ENCODE results near the gene SMCP.
A peak's percentile ranks its signal among the peaks of the same experiment; 100 is the strongest.

- TF ChIP-seq RAD21 (conservative IDR thresholded peaks at IDR 0.05 in 1 of 2, IDR thresholded peaks at IDR 0.05 in 1 of 2): peak; percentile 17 to 29; a peak in 3 of 5 replicates
- TF ChIP-seq, protein P1, sequence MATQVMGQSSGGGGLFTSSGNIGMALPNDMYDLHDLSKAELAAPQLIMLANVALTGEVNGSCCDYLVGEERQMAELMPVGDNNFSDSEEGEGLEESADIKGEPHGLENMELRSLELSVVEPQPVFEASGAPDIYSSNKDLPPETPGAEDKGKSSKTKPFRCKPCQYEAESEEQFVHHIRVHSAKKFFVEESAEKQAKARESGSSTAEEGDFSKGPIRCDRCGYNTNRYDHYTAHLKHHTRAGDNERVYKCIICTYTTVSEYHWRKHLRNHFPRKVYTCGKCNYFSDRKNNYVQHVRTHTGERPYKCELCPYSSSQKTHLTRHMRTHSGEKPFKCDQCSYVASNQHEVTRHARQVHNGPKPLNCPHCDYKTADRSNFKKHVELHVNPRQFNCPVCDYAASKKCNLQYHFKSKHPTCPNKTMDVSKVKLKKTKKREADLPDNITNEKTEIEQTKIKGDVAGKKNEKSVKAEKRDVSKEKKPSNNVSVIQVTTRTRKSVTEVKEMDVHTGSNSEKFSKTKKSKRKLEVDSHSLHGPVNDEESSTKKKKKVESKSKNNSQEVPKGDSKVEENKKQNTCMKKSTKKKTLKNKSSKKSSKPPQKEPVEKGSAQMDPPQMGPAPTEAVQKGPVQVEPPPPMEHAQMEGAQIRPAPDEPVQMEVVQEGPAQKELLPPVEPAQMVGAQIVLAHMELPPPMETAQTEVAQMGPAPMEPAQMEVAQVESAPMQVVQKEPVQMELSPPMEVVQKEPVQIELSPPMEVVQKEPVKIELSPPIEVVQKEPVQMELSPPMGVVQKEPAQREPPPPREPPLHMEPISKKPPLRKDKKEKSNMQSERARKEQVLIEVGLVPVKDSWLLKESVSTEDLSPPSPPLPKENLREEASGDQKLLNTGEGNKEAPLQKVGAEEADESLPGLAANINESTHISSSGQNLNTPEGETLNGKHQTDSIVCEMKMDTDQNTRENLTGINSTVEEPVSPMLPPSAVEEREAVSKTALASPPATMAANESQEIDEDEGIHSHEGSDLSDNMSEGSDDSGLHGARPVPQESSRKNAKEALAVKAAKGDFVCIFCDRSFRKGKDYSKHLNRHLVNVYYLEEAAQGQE (IDR thresholded peaks at IDR 0.05): no peak
- no peak for TF ChIP-seq RFX5 (IDR thresholded peaks at IDR 0.05)
- no peak for TF ChIP-seq POLR2A (IDR thresholded peaks at IDR 0.05; ENCODE audit: low read length)
- TF ChIP-seq CTCF (IDR thresholded peaks at IDR 0.05): 0 out of 3 replicates have a peak, but pooled peaks have one; percentile 10
- TF ChIP-seq JUN (IDR thresholded peaks at IDR 0.05): no peak
- TF ChIP-seq, protein P2, sequence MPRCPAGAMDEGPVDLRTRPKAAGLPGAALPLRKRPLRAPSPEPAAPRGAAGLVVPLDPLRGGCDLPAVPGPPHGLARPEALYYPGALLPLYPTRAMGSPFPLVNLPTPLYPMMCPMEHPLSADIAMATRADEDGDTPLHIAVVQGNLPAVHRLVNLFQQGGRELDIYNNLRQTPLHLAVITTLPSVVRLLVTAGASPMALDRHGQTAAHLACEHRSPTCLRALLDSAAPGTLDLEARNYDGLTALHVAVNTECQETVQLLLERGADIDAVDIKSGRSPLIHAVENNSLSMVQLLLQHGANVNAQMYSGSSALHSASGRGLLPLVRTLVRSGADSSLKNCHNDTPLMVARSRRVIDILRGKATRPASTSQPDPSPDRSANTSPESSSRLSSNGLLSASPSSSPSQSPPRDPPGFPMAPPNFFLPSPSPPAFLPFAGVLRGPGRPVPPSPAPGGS (IDR thresholded peaks at IDR 0.05): no peak
- no peak for TF ChIP-seq EP300 (IDR thresholded peaks at IDR 0.05)
- TF ChIP-seq MAX (IDR thresholded peaks at IDR 0.05): no peak
- no peak for TF ChIP-seq NR3C1 (IDR thresholded peaks at IDR 0.05)
Measured at GRCh38 chr1:152917794-152918193, 39.7 kb downstream of the SMCP start.

All from A549 (cell line).